GM12801 (cell line): Measurements from ENCODE around the gene CD163L1.

Experiments
- CTCF ChIP-seq: IDR thresholded peaks from one replicate; pipeline ENCODE4 v1.5.1; 2011; ENCODE audit warnings: control low read depth; ENCODE audit not compliant: insufficient read length; ENCODE audit errors: extremely low read depth

The CD163L1 gene

GRCh38 chr12:7439579-7440505 is 4.1 kb downstream of the CD163L1 start:
- no peak for TF ChIP-seq CTCF

GRCh38 chr12:7434670-7435069 is 9.3 kb downstream of the CD163L1 start:
- TF ChIP-seq CTCF = no peak

- no peak for TF ChIP-seq CTCF
Observed at GRCh38 chr12:7433276-7433822, 10.6 kb downstream of the CD163L1 start.

GRCh38 chr12:7431993-7432685 is 11.8 kb downstream of the CD163L1 start:
- TF ChIP-seq CTCF = no peak

- no peak for TF ChIP-seq CTCF
Observed at GRCh38 chr12:7411343-7411742, 32.6 kb downstream of the CD163L1 start.

- TF ChIP-seq CTCF = no peak
Observed at GRCh38 chr12:7404275-7404674, 39.7 kb downstream of the CD163L1 start.

GRCh38 chr12:7403466-7403865 is 40.5 kb downstream of the CD163L1 start:
- TF ChIP-seq CTCF = no peak
